RWPE2 (cell line): ENCODE measurements around the gene PDE4D.

Experiments
- ATAC-seq: fragments of 200-7000 bp; cut with Tn5 transposase; 3 replicates; pipeline ENCODE4 v1.9.1; 2021; ENCODE audit warnings: low read depth
- DNase-seq: peaks from one replicate; pipeline ENCODE4 v3.0.0-alpha.2; 2020; ENCODE audit warnings: low spot score
- H3K27ac ChIP-seq: fragments of 450-650 bp; 2 replicates; pipeline ENCODE4 v1.5.1; 2017; ENCODE audit warnings: mild to moderate bottlenecking; ENCODE audit not compliant: poor library complexity, severe bottlenecking
- H3K27me3 ChIP-seq: fragments of 250-450 bp; sonication (Bioruptor Pico); 2 replicates; pipeline ENCODE4 v1.5.1; 2021; ENCODE audit warnings: mild to moderate bottlenecking, moderate library complexity; ENCODE audit not compliant: insufficient read depth, poor library complexity, severe bottlenecking
- H3K36me3 ChIP-seq: fragments of 250-450 bp; sonication (Bioruptor Pico); 2 replicates; pipeline ENCODE4 v1.5.1; 2020; ENCODE audit warnings: low read depth, mild to moderate bottlenecking, moderate library complexity
- H3K4me1 ChIP-seq: fragments of 250-450 bp; sonication (Bioruptor Pico); 2 replicates; pipeline ENCODE4 v1.5.1; 2021; ENCODE audit warnings: mild to moderate bottlenecking, moderate library complexity; ENCODE audit not compliant: insufficient read depth, poor library complexity, severe bottlenecking
- H3K4me3 ChIP-seq: fragments of 250-450 bp; sonication (Bioruptor Pico); 2 replicates; pipeline ENCODE4 v1.5.1; 2021; ENCODE audit warnings: mild to moderate bottlenecking, moderate library complexity; ENCODE audit not compliant: severe bottlenecking
- H3K9me3 ChIP-seq: fragments of 250-450 bp; sonication (Bioruptor Pico); 2 replicates; pipeline ENCODE4 v1.5.1; 2021; ENCODE audit warnings: mild to moderate bottlenecking, moderate library complexity; ENCODE audit not compliant: severe bottlenecking
- TF ChIP-seq, protein P1 (sequence below): fragments of 450-650 bp; IDR thresholded peaks from one replicate; pipeline ENCODE4 v1.5.1; 2017; ENCODE audit warnings: mild to moderate bottlenecking, moderate library complexity; ENCODE audit not compliant: poor library complexity, severe bottlenecking

The PDE4D gene

DNA sequence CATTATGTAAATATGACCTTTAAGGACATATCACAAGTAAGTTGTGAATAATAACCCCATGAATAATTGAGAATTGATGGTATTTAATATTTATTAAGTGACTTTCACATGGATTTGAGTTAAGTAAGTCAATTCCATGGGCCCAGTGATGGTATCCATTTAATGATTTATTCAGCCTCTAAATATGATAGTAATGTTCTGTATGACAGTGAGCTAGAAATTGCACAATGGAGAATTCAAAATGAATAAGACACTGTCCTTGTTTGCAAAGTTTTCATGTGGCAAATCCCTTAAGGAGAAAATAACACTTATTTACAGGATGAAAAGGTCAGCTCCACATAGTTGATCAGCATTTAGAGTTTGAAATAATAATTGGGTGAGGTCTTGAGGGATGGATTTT, 160.7 kb downstream of the PDE4D start:
- no peaks in the 10 kb centered on the region for H3K27me3 ChIP-seq
- TF ChIP-seq, protein P1, sequence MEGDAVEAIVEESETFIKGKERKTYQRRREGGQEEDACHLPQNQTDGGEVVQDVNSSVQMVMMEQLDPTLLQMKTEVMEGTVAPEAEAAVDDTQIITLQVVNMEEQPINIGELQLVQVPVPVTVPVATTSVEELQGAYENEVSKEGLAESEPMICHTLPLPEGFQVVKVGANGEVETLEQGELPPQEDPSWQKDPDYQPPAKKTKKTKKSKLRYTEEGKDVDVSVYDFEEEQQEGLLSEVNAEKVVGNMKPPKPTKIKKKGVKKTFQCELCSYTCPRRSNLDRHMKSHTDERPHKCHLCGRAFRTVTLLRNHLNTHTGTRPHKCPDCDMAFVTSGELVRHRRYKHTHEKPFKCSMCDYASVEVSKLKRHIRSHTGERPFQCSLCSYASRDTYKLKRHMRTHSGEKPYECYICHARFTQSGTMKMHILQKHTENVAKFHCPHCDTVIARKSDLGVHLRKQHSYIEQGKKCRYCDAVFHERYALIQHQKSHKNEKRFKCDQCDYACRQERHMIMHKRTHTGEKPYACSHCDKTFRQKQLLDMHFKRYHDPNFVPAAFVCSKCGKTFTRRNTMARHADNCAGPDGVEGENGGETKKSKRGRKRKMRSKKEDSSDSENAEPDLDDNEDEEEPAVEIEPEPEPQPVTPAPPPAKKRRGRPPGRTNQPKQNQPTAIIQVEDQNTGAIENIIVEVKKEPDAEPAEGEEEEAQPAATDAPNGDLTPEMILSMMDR, result no peak
- H3K9me3 ChIP-seq, result no peaks in the 10 kb centered on the region
- H3K27ac ChIP-seq, result no peak overlapping the region
- ATAC-seq (no peak), DNase-seq (no peak)
- H3K36me3 ChIP-seq, result no peaks in the 10 kb centered on the region
- no peak overlapping the region for H3K4me3 ChIP-seq
- no peaks in the 10 kb centered on the region for H3K4me1 ChIP-seq

- ATAC-seq, result no peak
- no peak for DNase-seq
- no peaks in the 10 kb centered on the region for H3K27me3 ChIP-seq
- no peaks in the 10 kb centered on the region for H3K36me3 ChIP-seq
- TF ChIP-seq, protein P1, result no peak
- H3K9me3 ChIP-seq, result no peaks in the 10 kb centered on the region
- H3K27ac ChIP-seq, result no peak overlapping the region
- H3K4me1 ChIP-seq, result no peaks in the 10 kb centered on the region
- no peak overlapping the region for H3K4me3 ChIP-seq
These were observed 161.2 kb downstream of the PDE4D start for GRCh38 chr5:59732301-59732700.

GRCh38 chr5:59731809-59732208, 161.7 kb downstream of the PDE4D start:
- Histone ChIP-seq H3K36me3 (no peaks in the 10 kb centered on the region), H3K4me1 (no peaks in the 10 kb centered on the region), H3K9me3 (no peaks in the 10 kb centered on the region), H3K27me3 (no peaks in the 10 kb centered on the region), H3K4me3 (no peak overlapping the region), H3K27ac (no peak overlapping the region)
- DNase-seq (no peak), ATAC-seq (no peak)
- TF ChIP-seq, protein P1, result no peak

GRCh38 chr5:59729820-59730219, 163.7 kb downstream of the PDE4D start:
- DNase-seq (no peak), ATAC-seq (no peak)
- no peaks in the 10 kb centered on the region for H3K9me3 ChIP-seq
- TF ChIP-seq, protein P1, result no peak
- no peak overlapping the region for H3K4me3 ChIP-seq
- no peaks in the 10 kb centered on the region for H3K27me3 ChIP-seq
- H3K27ac ChIP-seq, result no peak overlapping the region
- no peaks in the 10 kb centered on the region for H3K36me3 ChIP-seq
- H3K4me1 ChIP-seq, result peaks cover 13% of the 10 kb centered on the region

GRCh38 chr5:59729357-59729756, 164.2 kb downstream of the PDE4D start:
- H3K27ac ChIP-seq, result no peak overlapping the region
- H3K9me3 ChIP-seq, result no peaks in the 10 kb centered on the region
- H3K36me3 ChIP-seq, result no peaks in the 10 kb centered on the region
- H3K27me3 ChIP-seq, result no peaks in the 10 kb centered on the region
- H3K4me1 ChIP-seq, result peaks cover 17% of the 10 kb centered on the region
- no peak for ATAC-seq
- no peak overlapping the region for H3K4me3 ChIP-seq
- TF ChIP-seq, protein P1, result no peak
- DNase-seq, result no peak
